Measurements from ENCODE around the gene GPR152. TPM values are rescaled to one million over a fixed set of nuclear protein-coding genes. Genes with fewer than 3 reads are reported as not detected.

The GPR152 gene
- total RNA-seq, 2 experiments from 2014 or later = not detected

GRCh38 chr11:67494371-67495233 lies 42.1 kb upstream of the GPR152 start:
- Histone ChIP-seq H4K20me1 (ENCODE audit: insufficient read depth, low read length) (no peaks in the 10 kb centered on the region), H3K27ac (ENCODE audit: low read depth, low read length, poor library complexity, severe bottlenecking) (no peak overlapping the region), H3K9me3 (ENCODE audit: low read length) (no peaks in the 10 kb centered on the region), H3K4me1 (ENCODE audit: insufficient read depth, low read length, poor library complexity, severe bottlenecking) (no peaks in the 10 kb centered on the region), H3K4me3 (ENCODE audit: low read depth, low read length, poor library complexity, severe bottlenecking) (no peak overlapping the region), H3K4me2 (ENCODE audit: low read length) (no peak overlapping the region), H2AFZ (ENCODE audit: low read length) (no peak overlapping the region), H3K36me3 (ENCODE audit: insufficient read depth, low read length) (peaks cover 43% of the 10 kb centered on the region; the same call in 1 of the 2 replicates), H3K9me2 (ENCODE audit: insufficient read depth, low read length) (no peaks in the 10 kb centered on the region), H3K79me2 (ENCODE audit: insufficient read depth, low read depth, low read length) (no peaks in the 10 kb centered on the region)
- ChIA-PET CTCF (ENCODE audit: unreplicated experiment) (no interaction called here), POLR2A (no interaction called here)
- DNase-seq (ENCODE audit: low spot score) = no peak
- intact Hi-C loops (cut with micrococcal nuclease; ENCODE audit: unreplicated experiment) = no loop called here
- no TSS peak for BruUV-seq (replicated peaks)
- TF ChIP-seq EZH2phosphoT487 (IDR thresholded peaks at IDR 0.05; ENCODE audit: borderline replicate concordance, low read depth, low read length) (no peak), CTCF (conservative IDR thresholded peaks at IDR 0.05; ENCODE audit: low read length) (no peak)

DNA sequence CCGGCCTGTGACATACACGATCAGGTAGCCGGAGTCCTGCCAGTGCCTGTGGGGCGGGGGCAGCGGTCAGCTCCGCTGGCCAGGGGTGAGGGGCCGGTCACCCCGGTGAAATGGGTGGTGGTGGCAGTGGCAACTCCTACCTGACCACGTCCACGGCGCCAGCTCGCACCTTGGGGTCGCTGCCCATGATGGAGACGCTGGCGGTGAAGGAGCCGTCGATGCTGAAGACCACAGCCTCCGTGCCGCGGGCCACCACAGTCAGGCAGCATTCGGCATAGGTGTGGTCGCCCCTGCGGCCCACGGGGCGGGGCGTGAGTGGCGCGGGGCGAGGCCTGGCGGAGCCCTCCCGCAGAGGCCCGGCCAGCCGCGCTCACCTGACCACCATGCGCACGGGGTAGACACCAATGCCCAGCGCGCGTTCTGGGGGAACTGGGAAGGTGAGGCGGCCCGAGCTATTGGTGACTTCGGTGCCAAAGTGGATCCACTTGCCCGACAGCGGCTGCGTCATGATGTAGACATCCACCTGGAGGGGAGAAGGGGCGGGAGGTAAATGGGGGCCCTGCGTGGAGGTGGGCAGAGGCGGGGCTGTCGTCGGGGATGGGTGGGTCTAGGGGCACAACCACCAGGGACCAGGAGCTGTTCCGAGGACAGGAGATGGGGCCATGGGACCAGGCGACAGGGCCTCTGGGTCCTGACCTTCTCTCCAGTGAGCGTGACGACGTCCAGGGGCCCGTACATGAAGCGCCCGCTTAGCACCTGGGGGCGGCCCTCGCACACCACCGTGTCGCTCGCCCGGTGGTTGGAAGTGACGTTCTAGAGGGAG lies 41.2 kb upstream of the GPR152 start:
- H4K20me1 ChIP-seq (ENCODE audit: insufficient read depth, low read length) = no peaks in the 10 kb centered on the region
- TF ChIP-seq EZH2phosphoT487 (IDR thresholded peaks at IDR 0.05; ENCODE audit: borderline replicate concordance, low read depth, low read length) = no peak
- no peak for TF ChIP-seq CTCF (conservative IDR thresholded peaks at IDR 0.05; ENCODE audit: low read length)
- peaks cover 51% of the 10 kb centered on the region; the same call in 1 of the 2 replicates for H3K36me3 ChIP-seq (ENCODE audit: insufficient read depth, low read length)
- no peak overlapping the region for H3K4me3 ChIP-seq (ENCODE audit: low read depth, low read length, poor library complexity, severe bottlenecking)
- intact Hi-C loops (cut with micrococcal nuclease; ENCODE audit: unreplicated experiment) = no loop called here
- no peak overlapping the region for H3K4me2 ChIP-seq (ENCODE audit: low read length)
- no peaks in the 10 kb centered on the region for H3K4me1 ChIP-seq (ENCODE audit: insufficient read depth, low read length, poor library complexity, severe bottlenecking)
- H3K9me3 ChIP-seq (ENCODE audit: low read length) = no peaks in the 10 kb centered on the region
- no peaks in the 10 kb centered on the region for H3K9me2 ChIP-seq (ENCODE audit: insufficient read depth, low read length)
- BruUV-seq (replicated peaks) = no TSS peak
- H2AFZ ChIP-seq (ENCODE audit: low read length) = no peak overlapping the region
- H3K27ac ChIP-seq (ENCODE audit: low read depth, low read length, poor library complexity, severe bottlenecking) = no peak overlapping the region
- no peak for DNase-seq (ENCODE audit: low spot score)
- no peaks in the 10 kb centered on the region for H3K79me2 ChIP-seq (ENCODE audit: insufficient read depth, low read depth, low read length)
- ChIA-PET POLR2A (no interaction called here), CTCF (ENCODE audit: unreplicated experiment) (no interaction called here)
